ENCODE data around the gene SLX4. TPM values are rescaled to one million over a fixed set of nuclear protein-coding genes. Genes with fewer than 3 reads are reported as not detected.

Gene SLX4
- total and polyA plus RNA-seq, 9 of the 15 experiments (the other 6 are each of a cell fraction or from before 2014, with no cell fraction given), result 0.29 to 7.9 (median 3.8) TPM

DNA sequence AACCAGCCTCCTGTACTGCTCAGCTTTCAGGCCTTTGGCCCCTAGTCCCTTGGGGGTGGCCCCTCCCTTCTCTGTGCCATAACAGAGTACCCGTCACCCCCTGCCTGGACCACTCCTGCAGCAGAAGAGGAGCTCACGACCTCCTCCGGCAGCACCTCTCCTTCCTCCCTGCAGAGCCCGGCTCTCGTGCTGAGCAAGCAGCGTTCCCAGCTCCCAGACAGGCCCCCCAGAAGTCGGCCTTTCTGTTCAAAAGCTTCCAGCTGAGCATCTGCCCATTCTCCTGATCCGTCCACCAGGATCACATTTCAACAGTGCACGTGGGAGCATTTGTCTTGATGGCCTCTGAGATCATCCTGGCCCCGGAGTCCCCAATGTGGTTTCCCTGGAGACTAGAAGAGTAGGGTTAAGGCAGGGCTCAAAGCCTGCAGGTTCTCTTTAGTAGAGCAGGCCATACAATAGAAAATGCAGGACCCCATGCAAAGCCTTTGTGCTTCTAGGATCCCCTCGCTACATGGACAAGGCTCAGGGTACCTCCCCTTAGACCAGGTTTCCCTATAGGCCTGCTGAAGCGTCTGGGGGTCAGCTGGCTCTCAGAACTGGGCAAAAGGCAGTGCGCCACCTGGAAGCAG, 69.8 kb downstream of the SLX4 start:
- ATAC-seq (no peak), FAIRE-seq (no peak), DNase-seq (ENCODE audit: extremely low read depth in 1 of 4, low spot score in 3 of 4) (no peak)
- ChIA-PET POLR2A (interaction anchor here (0.6 to 1.4 kb wide), 3 partner anchors 27 to 71 kb away, joined by 3 read pairs; no protein-coding TSS in a partner anchor), CTCF (ENCODE audit: low intra/inter-chr PET ratio) (no interaction called here)
- Histone ChIP-seq H3K9me1 (ENCODE audit: control insufficient read depth, insufficient read depth, low read length) (no peaks in the 10 kb centered on the region), H3K79me2 (ENCODE audit: control insufficient read depth, insufficient read depth, low read length) (no peaks in the 10 kb centered on the region), H3K9ac (ENCODE audit: insufficient read depth in 1 of 2, low read depth in 2 of 2, low read length in 2 of 2) (no peak overlapping the region), H3K9me3 (replicated peaks; ENCODE audit: control insufficient read depth, insufficient read depth, low read depth, low read length) (no peaks in the 10 kb centered on the region), H3K4me3 (no peak overlapping the region), H2AFZ (ENCODE audit: low read depth, low read length) (no peak overlapping the region), H4K20me1 (replicated peaks; ENCODE audit: control insufficient read depth, insufficient read depth, low read length) (0 out of 2 replicates have a peak, but pooled peaks cover 3% of the 10 kb centered on the region), H3K4me2 (ENCODE audit: insufficient read depth, low read length) (no peak overlapping the region), H3K36me3 (ENCODE audit: control insufficient read depth, insufficient read depth, low read length) (no peaks in the 10 kb centered on the region), H3K27me3 (ENCODE audit: control insufficient read depth in 2 of 2, insufficient read depth in 2 of 2, low read length in 2 of 2) (peaks cover 9 to 50% of the 10 kb centered on the region in 2 experiments; a peak in 4 of 5 replicates), H3K4me1 (replicated peaks in 1 of 2; ENCODE audit: control insufficient read depth in 2 of 2, insufficient read depth in 2 of 2, low read length in 2 of 2) (no peaks in the 10 kb centered on the region), H3K27ac (ENCODE audit: extremely low read depth, low read depth, low read length) (no peak overlapping the region)
- 23% methylated on average over 13 of the region's 13 CpGs for WGBS (ENCODE audit: insufficient coverage, low coverage, missing lambda C conversion rate)
- no TSS peak for BruUV-seq (replicated peaks)
- TF ChIP-seq TRIM24 (IDR thresholded peaks at IDR 0.05) (no peak), POLR2H (tag; IDR thresholded peaks at IDR 0.05; ENCODE audit: low read depth) (no peak)
- TF ChIP-seq, protein P1, sequence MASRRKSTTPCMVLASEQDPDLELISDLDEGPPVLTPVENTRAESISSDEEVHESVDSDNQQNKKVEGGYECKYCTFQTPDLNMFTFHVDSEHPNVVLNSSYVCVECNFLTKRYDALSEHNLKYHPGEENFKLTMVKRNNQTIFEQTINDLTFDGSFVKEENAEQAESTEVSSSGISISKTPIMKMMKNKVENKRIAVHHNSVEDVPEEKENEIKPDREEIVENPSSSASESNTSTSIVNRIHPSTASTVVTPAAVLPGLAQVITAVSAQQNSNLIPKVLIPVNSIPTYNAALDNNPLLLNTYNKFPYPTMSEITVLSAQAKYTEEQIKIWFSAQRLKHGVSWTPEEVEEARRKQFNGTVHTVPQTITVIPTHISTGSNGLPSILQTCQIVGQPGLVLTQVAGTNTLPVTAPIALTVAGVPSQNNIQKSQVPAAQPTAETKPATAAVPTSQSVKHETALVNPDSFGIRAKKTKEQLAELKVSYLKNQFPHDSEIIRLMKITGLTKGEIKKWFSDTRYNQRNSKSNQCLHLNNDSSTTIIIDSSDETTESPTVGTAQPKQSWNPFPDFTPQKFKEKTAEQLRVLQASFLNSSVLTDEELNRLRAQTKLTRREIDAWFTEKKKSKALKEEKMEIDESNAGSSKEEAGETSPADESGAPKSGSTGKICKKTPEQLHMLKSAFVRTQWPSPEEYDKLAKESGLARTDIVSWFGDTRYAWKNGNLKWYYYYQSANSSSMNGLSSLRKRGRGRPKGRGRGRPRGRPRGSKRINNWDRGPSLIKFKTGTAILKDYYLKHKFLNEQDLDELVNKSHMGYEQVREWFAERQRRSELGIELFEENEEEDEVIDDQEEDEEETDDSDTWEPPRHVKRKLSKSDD (conservative IDR thresholded peaks at IDR 0.05; ENCODE audit: low read length), result no peak
- in situ Hi-C loops (cut with MboI), result no loop called here
- intact Hi-C loops (cut with micrococcal nuclease), result no loop called here
